Muscle of back (tissue), 13 donors: Measurements from ENCODE around the gene TMPRSS15. TPM values are rescaled to one million over a fixed set of nuclear protein-coding genes. Genes with fewer than 3 reads are reported as not detected.
"Not testable (repeated sequence)": the region's sequence is repeated elsewhere in the genome, so short reads cannot be mapped to it uniquely, and the experiment has no call there.

Experiments used
- DNase-seq, 3 donors: peaks; one replicate each; pipeline versions ENCODE4 v3.0.0 to v3.0.0-alpha.2; 2013
- long read RNA-seq, 9 donors: transcript quantifications; one replicate each; lab custom pipeline, GENCODE V29; 2026
- polyA plus RNA-seq, 10 donors: library from polyadenylated mRNA; unstranded; fragments of 120-200 nt; gene quantifications; one replicate each; pipeline ENCODE4 v1.2.1, GENCODE V29; 2013; ENCODE audit not compliant: insufficient read length in 10 of 10

The TMPRSS15 gene
- 1 to 10 TPM in 1 of 10 donors, under 1 TPM in 9; 0.54 to 1.6 (median 0.69) TPM for polyA plus RNA-seq
- long read RNA-seq, donor 1 = 0 reads
- long read RNA-seq, donor 2 = 0 reads
- long read RNA-seq, donor 3 = 0 reads
- long read RNA-seq, donor 4 = 0 reads
- long read RNA-seq, donor 5 = 0 reads
- long read RNA-seq, donor 6 = 0 reads
- long read RNA-seq, donor 7 = 0 reads
- long read RNA-seq, donor 8 = 0 reads
- long read RNA-seq, donor 9 = 0 reads

DNA sequence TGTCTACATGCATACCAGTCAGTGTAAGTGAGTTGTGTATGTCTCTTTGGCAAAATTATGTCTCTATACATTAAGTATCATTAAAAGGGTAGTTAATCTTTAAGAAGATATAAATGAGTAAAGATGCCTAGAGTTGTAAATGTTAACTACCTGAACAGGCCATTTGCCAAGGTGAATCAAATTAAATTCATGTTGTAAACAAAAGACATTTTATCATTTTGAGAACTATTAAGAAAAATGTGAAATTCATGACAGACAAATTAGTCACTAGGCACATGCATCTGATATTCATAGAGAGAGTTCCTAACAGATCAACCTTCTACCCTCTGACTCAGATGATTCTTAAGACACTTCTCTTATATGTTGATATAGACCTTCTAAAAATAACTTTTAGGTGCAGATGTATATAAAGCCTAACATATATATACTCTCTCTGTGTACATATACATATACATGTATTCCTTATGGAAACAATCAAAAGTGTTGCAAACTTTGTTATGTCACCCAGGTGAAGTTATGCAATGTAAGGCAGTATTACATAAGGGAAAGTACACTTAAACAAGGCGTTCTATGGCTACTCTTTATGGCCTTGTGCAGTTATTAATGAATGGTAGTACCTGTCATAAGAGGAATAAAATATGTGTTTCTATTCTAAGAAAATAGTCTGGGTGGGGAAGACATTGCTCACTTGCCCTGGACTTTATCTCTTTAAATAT, at the start of gene TMPRSS15:
TSS of gene TMPRSS15 (minus strand) at position 51 of the 716 bp plus-strand sequence. CDS start 163 bp downstream, outside the sequence.
- DNase-seq = no peak

- DNase-seq = no peak
These were observed 48.1 kb upstream of the TMPRSS15 start for GRCh38 chr21:18451670-18452069.

GRCh38 chr21:18449605-18450550, 46.3 kb upstream of the TMPRSS15 start:
- peak; percentile 29 to 84 (median 45) for DNase-seq

GRCh38 chr21:18443701-18444100, 40.1 kb upstream of the TMPRSS15 start:
- DNase-seq = no peak

- DNase-seq = no peak
These were observed 39.5 kb upstream of the TMPRSS15 start for GRCh38 chr21:18443085-18443484.

- DNase-seq = no peak
These were observed 26.8 kb upstream of the TMPRSS15 start for GRCh38 chr21:18430341-18430740.

DNA sequence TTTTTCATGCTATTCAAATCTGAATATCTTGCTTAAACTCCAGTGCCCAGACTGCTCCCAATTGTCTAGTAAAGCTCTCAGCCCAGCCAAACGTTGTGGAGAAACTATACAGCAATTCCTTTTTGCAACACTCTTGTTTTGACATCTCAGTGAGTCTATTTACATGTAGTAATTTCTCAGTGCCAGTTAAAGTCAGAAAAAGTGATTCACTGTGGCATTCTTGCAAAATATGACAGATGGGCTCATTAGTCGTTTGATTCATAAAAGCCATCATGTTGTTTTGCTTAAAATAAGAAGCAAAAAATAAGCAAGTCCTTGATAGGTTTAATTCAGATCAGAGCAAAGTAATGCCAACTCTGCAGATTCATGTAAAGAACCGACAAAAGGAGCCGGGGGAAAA, 20.7 kb upstream of the TMPRSS15 start:
- no peak for DNase-seq

- no peak for DNase-seq
These were observed 13.7 kb upstream of the TMPRSS15 start for GRCh38 chr21:18417141-18417790.

DNA sequence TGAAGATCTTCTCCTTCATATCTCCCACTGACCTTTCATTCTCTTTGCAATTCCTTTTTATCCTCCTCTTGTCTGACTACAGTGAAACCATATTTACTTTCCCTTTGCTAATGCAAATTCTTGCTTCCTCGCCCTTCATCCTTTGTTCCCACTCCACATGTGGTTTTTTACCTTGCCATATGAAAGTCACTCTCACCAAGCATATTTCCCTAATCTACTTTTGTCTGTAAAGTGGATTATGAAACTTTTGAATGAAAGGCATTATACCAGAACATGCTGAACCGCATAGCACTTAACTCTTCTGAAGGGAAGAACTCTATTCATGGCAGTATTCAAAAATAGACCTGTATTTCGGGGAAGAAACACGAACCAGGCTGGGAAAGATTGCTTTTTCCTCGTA, 8.0 kb upstream of the TMPRSS15 start:
- DNase-seq = no peak

GRCh38 chr21:18409579-18409978, 6.0 kb upstream of the TMPRSS15 start:
- DNase-seq = no peak

DNA sequence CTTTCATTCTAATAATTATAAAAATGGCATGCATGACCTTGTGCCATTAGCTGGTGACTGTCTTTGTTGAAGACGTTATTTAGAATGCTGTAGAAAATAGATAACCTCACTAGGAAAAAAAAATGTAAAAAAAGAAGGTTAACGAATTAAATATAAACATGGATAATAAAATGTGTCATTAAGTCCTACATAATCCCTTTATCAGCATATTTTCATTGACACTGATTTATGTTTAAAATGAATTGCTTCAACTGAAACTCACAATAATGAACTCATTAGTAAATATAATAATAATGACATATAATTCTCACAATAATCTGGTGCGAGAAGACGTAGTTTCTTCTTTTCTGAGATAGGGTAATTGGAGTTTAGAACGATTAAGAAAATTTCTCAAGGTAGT, 4.7 kb downstream of the TMPRSS15 start:
- no peak for DNase-seq

GRCh38 chr21:18387994-18388393, 15.6 kb downstream of the TMPRSS15 start:
- DNase-seq = peak in 1 of 3 donors; percentile 23

DNA sequence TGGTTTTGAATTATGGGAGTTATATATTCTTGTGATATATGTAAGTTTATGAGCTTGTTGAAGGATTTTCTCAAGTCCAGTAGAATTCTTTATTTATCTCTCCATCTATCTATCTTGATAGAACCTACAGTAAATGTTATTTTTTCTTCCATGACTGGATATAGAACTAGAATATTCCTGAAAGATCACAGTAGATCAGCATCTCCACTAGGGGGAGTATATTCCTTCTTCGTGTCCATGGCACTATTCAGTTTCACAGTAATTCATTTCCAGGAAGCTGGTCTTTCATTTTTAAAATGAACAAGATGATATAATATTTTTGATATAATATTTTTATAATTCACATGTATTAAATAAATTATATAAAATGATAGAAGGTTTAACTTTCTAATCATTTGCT, 18.8 kb downstream of the TMPRSS15 start:
- peak in 1 of 3 donors; percentile 25 for DNase-seq

GRCh38 chr21:18382934-18383619, 20.5 kb downstream of the TMPRSS15 start:
- DNase-seq = not testable (repeated sequence)

- DNase-seq = no peak
These were observed 21.4 kb downstream of the TMPRSS15 start for GRCh38 chr21:18382141-18382540.

- DNase-seq = peak in 1 of 3 donors; percentile 49
These were observed 30.0 kb downstream of the TMPRSS15 start for GRCh38 chr21:18373606-18374005.

- no peak for DNase-seq
These were observed 33.3 kb downstream of the TMPRSS15 start for GRCh38 chr21:18370301-18370700.

DNA sequence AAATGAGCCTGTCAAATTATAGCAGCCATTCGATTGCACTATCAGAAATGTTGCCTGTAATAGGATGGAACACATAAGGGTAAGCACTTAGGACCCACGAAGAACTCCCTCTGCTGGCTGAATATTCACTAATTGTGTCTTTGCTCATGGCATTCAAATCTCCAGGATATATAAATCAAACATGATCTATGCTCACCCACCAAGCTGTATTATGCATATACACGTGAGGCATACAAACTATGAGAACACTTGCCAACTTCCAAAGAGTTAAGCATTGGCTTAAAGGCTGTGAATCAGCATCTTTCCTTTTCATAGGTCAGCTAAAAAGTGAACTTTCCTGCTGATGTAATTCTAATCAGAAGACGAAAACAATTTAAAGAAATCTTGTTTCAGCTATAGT, 34.5 kb downstream of the TMPRSS15 start:
- DNase-seq = peak in 2 of 3 donors; percentile 11 to 51

GRCh38 chr21:18368205-18368604, 35.4 kb downstream of the TMPRSS15 start:
- no peak for DNase-seq

- DNase-seq = no peak
These were observed 46.8 kb downstream of the TMPRSS15 start for GRCh38 chr21:18356801-18357200.

DNA sequence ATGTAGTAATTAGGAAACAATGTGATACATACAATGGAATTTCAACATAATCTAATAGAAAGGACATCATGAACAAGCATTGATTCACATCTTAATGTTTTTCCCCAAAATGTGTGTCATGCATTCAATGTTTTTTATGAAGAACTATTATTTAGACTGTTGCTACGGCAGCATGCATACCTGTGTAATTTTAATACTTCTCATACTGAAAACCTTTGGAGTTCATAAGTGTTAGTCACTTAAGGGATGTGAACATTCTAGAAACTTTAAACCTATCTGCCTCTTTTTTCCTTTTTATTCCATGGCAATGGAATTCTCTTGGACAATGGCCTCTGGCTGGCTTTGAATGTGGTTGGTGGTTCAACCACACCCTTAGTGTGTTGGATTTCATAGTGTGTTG, 48.6 kb downstream of the TMPRSS15 start:
- DNase-seq = no peak
